BJ (cell line): ENCODE measurements around the gene KRTAP10-3. TPM values are rescaled to one million over a fixed set of nuclear protein-coding genes. Genes with fewer than 3 reads are reported as not detected.

Source experiments
- CTCF ChIA-PET: fragments of 350-600 bp; formaldehyde crosslinking; extraction: SDS; loops from one replicate; lab custom pipeline; 2021; ENCODE audit warnings: antibody characterized with exemption, inconsistent platforms; lab: Yijun Ruan, JAX
- POLR2A ChIA-PET: fragments of 300-600 bp; sonication (Branson Sonifier 250); formaldehyde crosslinking; extraction: SDS; loops from one replicate; lab custom pipeline; 2021; ENCODE audit warnings: antibody characterized with exemption; lab: Charles Lee
- DNase-seq: peaks from one replicate; pipeline ENCODE4 v3.0.0-alpha.2; 2011; ENCODE audit warnings: low read depth
- H3K27me3 ChIP-seq: 2 replicates; pipeline ENCODE4 v1.6.0; 2011; ENCODE audit warnings: low read length; ENCODE audit not compliant: control insufficient read depth, insufficient read depth
- H3K36me3 ChIP-seq: 2 replicates; pipeline ENCODE4 v1.5.1; 2011; ENCODE audit warnings: low read length; ENCODE audit not compliant: control insufficient read depth, insufficient read depth
- H3K4me3 ChIP-seq: 2 replicates; pipeline ENCODE4 v1.5.1; 2011; ENCODE audit warnings: low read depth, mild to moderate bottlenecking, control low read depth, low read length
- polyA plus RNA-seq: library from polyadenylated mRNA; depleted of rRNA; stranded (reverse); fragments of >200 nt; gene quantifications from 2 replicates; pipeline ENCODE4 v1.2.3, GENCODE V29; 2011
- TF ChIP-seq, protein P1 (sequence below): IDR thresholded peaks from 2 replicates; pipeline ENCODE4 v1.5.1; 2011; ENCODE audit warnings: low read depth, mild to moderate bottlenecking, control low read depth, inconsistent platforms, low read length, moderate library complexity; ENCODE audit not compliant: insufficient read depth

The KRTAP10-3 gene
- polyA plus RNA-seq, 1 experiment = not detected

DNA sequence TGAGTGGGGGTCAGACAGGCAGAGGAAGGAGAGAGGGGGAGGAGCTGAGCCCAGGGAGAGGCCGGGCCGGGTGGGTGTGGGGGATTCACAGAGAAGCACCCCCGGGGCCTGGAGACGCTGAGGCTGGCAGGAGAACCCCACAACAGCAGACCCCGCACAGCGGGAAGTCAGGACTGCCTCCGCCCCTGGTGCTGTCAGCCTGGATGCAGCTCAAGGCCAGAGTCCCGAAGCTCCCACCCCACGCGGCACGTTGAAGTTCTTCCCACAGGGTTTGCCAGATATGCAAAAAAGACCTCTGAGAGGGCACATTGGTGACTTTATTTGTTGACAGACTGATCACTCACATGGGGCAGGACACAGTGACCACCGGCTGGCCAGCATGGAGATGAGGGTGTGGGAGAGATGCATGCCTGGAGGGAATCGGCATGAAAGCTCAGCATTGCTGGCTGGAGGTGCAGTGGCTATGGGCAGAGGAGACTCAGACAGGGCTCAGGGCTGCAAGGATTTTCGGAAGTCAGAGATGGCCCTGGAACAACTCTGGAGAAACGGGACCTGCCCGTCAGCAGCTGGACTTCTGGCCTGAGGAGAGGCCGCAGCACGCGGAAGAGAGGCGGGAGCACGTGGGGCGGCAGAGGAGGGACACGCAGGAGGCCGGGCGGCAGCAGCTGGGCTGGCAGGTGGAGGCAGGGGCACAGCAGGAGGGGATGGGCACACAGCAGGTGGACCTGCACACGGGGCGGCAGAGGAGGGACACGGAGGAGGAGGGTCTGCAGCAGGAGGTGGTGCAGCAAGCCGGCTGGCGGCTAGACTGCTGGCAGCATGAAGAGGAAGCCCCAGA lies 885 bp downstream of the KRTAP10-3 start:
- CTCF ChIA-PET = interaction anchor here (0.6 kb wide), 1 partner anchor 89 kb away, joined by 3 read pairs; no protein-coding TSS in a partner anchor

DNA sequence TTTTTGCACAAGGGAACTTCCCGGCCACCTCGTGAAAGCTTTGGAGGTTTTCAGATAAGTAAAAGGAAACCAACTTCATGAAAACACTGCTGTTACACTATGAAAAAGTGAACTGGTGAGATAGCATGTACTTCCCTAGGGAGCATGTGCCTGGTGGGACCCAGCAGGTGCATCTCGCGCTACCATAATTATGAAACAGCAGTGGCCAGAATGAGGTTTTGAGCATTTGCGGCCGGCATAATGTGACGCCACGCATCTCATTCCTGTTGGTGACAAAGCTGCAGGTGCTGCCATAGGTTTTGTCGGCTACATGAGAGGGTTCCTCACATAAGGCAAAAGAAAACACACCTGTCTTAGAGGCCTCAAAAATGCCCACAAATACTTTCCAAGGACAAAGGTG lies 1.7 kb downstream of the KRTAP10-3 start:
- TF ChIP-seq, protein P1, sequence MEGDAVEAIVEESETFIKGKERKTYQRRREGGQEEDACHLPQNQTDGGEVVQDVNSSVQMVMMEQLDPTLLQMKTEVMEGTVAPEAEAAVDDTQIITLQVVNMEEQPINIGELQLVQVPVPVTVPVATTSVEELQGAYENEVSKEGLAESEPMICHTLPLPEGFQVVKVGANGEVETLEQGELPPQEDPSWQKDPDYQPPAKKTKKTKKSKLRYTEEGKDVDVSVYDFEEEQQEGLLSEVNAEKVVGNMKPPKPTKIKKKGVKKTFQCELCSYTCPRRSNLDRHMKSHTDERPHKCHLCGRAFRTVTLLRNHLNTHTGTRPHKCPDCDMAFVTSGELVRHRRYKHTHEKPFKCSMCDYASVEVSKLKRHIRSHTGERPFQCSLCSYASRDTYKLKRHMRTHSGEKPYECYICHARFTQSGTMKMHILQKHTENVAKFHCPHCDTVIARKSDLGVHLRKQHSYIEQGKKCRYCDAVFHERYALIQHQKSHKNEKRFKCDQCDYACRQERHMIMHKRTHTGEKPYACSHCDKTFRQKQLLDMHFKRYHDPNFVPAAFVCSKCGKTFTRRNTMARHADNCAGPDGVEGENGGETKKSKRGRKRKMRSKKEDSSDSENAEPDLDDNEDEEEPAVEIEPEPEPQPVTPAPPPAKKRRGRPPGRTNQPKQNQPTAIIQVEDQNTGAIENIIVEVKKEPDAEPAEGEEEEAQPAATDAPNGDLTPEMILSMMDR = no peak
- no peaks in the 10 kb centered on the region for H3K36me3 ChIP-seq
- peaks cover 8% of the 10 kb centered on the region for H3K27me3 ChIP-seq
- ChIA-PET POLR2A (no interaction called here), CTCF (interaction anchor here (0.6 kb wide), 1 partner anchor 90 kb away, joined by 3 read pairs; no protein-coding TSS in a partner anchor)
- DNase-seq = no peak
- no peak overlapping the region for H3K4me3 ChIP-seq

More for the DNA sequence above, 885 bp downstream of the KRTAP10-3 start:
- H3K27me3 ChIP-seq = peaks cover 8% of the 10 kb centered on the region
- POLR2A ChIA-PET = no interaction called here
- H3K36me3 ChIP-seq = no peaks in the 10 kb centered on the region
- TF ChIP-seq, protein P1 = no peak
- no peak for DNase-seq
- H3K4me3 ChIP-seq = no peak overlapping the region

DNA sequence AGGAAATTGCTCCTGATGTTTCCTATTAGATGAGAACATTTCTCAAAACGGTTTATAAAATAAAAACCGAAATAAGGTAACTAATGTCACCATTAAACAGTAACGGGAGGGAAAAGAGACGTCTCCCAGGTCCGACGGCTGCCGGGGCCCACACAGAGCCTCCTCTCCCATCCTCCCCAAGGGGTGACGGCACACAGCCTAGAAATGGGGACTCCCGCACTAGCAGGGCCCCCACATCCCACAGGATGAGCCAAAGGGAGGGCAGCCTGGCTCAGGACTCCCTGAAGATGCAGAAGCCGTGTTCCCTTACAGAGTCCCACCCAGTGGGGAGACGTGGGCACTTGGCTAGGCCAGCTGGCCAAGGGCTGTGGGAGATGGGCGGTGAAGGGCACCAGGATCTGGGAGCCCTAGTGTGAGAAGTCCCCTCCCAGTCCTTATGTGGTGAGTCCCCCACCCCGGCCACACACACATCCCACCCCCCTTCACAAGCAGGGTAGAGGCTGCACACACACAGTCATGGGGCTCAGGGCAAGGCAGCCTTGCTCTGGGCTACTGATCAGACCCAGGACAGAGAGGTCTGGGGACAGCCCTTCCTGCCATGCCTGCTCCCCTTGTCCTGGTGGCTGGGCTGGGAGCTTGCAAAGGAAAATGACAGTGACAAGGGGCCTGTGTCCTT lies 3.3 kb downstream of the KRTAP10-3 start:
- TF ChIP-seq, protein P1 = no peak
- CTCF ChIA-PET = no interaction called here
- H3K27me3 ChIP-seq = peaks cover 8% of the 10 kb centered on the region

DNA sequence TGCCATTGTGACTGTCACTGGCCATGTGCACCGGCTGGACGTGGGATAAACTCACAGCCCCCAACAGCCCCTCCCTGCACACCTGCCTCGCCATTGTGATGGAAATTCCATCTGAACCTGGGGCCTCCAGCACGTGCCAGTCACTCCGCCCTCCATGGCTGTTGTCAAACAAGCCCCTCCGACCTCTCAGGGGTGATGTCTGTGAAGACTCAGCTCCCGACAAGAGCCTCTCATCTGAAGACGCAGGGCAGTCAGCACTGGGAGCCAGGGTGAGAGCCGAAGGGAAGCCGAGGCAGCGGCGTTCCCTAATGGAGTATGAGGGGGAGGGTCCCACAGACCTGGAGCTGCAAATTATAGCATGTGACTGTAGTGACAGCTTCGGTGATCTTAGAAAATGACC lies 5.9 kb downstream of the KRTAP10-3 start:
- TF ChIP-seq, protein P1 = no peak
- POLR2A ChIA-PET = no interaction called here
- Histone ChIP-seq H3K36me3 (no peaks in the 10 kb centered on the region), H3K4me3 (no peak overlapping the region), H3K27me3 (peaks cover 8% of the 10 kb centered on the region)
- CTCF ChIA-PET = no interaction called here
- no peak for DNase-seq

More for the DNA sequence above, 3.3 kb downstream of the KRTAP10-3 start:
- POLR2A ChIA-PET = no interaction called here
- no peak for DNase-seq
- no peaks in the 10 kb centered on the region for H3K36me3 ChIP-seq
- H3K4me3 ChIP-seq = no peak overlapping the region

DNA sequence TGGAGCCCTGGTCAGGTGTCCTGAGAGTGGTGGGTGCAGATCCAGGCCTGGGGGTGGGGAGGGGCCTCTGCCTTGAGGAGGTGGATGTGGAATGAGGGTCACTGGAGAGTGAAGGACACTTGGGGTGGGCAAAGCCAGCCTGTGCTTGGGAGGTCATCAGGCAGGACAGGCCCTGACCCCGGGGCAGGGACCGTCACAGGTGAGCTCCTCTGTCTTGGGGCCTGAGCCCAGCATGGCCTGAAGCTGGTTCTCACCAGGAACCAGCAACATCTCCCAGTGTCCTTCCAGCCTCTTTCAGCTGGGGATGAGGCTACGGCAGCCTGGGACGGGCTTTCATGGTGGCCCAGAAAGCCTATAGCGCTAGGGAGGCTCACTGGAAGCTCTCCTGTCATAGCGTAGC lies 6.5 kb downstream of the KRTAP10-3 start:
- TF ChIP-seq, protein P1 = no peak
- H3K36me3 ChIP-seq = no peaks in the 10 kb centered on the region
- DNase-seq = no peak
- peaks cover 8% of the 10 kb centered on the region for H3K27me3 ChIP-seq
- CTCF ChIA-PET = no interaction called here
- POLR2A ChIA-PET = no interaction called here
- no peak overlapping the region for H3K4me3 ChIP-seq
